CD14-positive monocyte (primary cell): Measurements from ENCODE around the gene SLC38A10. TPM values are rescaled to one million over a fixed set of nuclear protein-coding genes. Genes with fewer than 3 reads are reported as not detected.

Experiments
- DNase-seq, 3 donors: peaks; one replicate each; pipeline ENCODE4 v3.0.0-alpha.2; 2011 to 2022
- H2AFZ ChIP-seq: 2 replicates; pipeline ENCODE4 v1.6.0; 2012; ENCODE audit warnings: mild to moderate bottlenecking, low read depth, low read length, inconsistent platforms; ENCODE audit not compliant: insufficient read depth, poor library complexity, severe bottlenecking
- H3K27ac ChIP-seq, 2 donors: 1 replicate in 1 of 2; 2 replicates in 1 of 2; pipeline ENCODE4 v1.5.1; 2012 to 2013; ENCODE audit warnings: low read length in 2 of 2, control low read depth in 1 of 2, inconsistent platforms in 1 of 2, low read depth in 1 of 2, mild to moderate bottlenecking in 1 of 2
- H3K27me3 ChIP-seq, 2 donors: one replicate each; pipeline versions ENCODE4 v1.6.0 to v1.6.1; 2011 to 2013; ENCODE audit warnings: low read length in 2 of 2; ENCODE audit not compliant: control insufficient read depth in 2 of 2, insufficient read depth in 2 of 2
- H3K36me3 ChIP-seq, 2 donors: replicated peaks in 1 of 2; 1 replicate in 1 of 2; 2 replicates in 1 of 2; pipeline versions ENCODE4 v1.5.1 to v1.6.1; 2012 to 2013; ENCODE audit warnings: low read length in 2 of 2, control low read depth in 1 of 2, inconsistent platforms in 1 of 2, mild to moderate bottlenecking in 1 of 2; ENCODE audit not compliant: insufficient read depth in 2 of 2, control insufficient read depth in 1 of 2
- H3K4me1 ChIP-seq, 2 donors: 1 replicate in 1 of 2; 2 replicates in 1 of 2; pipeline versions ENCODE4 v1.5.1 to v1.6.1; 2012 to 2013; ENCODE audit warnings: low read length in 2 of 2, control low read depth in 1 of 2, inconsistent platforms in 1 of 2, mild to moderate bottlenecking in 1 of 2, moderate library complexity in 1 of 2; ENCODE audit not compliant: insufficient read depth in 2 of 2, control insufficient read depth in 1 of 2
- H3K4me2 ChIP-seq: replicated peaks from 2 replicates; pipeline ENCODE3; 2012; ENCODE audit warnings: low read length, moderate library complexity, mild to moderate bottlenecking; ENCODE audit not compliant: poor library complexity, severe bottlenecking; ENCODE audit errors: extremely low read depth
- H3K4me3 ChIP-seq, 3 experiments: fragments of 200-600 bp in 1 of 3; sonication (generic) in 1 of 3; replicated peaks in 1 of 3; 1 replicate in 2 of 3; 2 replicates in 1 of 3; pipeline ENCODE4 v1.5.1; 2011 to 2013; ENCODE audit warnings: low read length in 3 of 3, mild to moderate bottlenecking in 3 of 3, control low read depth in 2 of 3, low read depth in 2 of 3, inconsistent platforms in 1 of 3, moderate library complexity in 1 of 3
- H3K79me2 ChIP-seq: 2 replicates; pipeline ENCODE4 v1.6.0; 2012; ENCODE audit warnings: mild to moderate bottlenecking, control low read depth, inconsistent platforms, low read length, moderate library complexity; ENCODE audit not compliant: insufficient read depth
- H3K9ac ChIP-seq: 2 replicates; pipeline ENCODE4 v1.6.0; 2017; ENCODE audit warnings: low read length, mild to moderate bottlenecking; ENCODE audit not compliant: insufficient read depth, poor library complexity, severe bottlenecking
- H3K9me3 ChIP-seq, 2 donors: replicated peaks in 1 of 2; 1 replicate in 1 of 2; 2 replicates in 1 of 2; pipeline versions ENCODE4 v1.5.1 to v1.6.1; 2012 to 2013; ENCODE audit warnings: low read length in 2 of 2, control low read depth in 1 of 2; ENCODE audit not compliant: control insufficient read depth in 1 of 2, insufficient read depth in 1 of 2
- H4K20me1 ChIP-seq: 2 replicates; pipeline ENCODE4 v1.6.0; 2012; ENCODE audit warnings: mild to moderate bottlenecking, low read length, control low read depth, moderate library complexity; ENCODE audit not compliant: insufficient read depth
- H3K27ac Mint-ChIP-seq, 7 donors: one replicate each; pipeline ENCODE4 v1.8.0; 2020; ENCODE audit warnings: mild to moderate bottlenecking in 7 of 7, mixed read lengths in 7 of 7, moderate library complexity in 6 of 7, inconsistent platforms in 2 of 7
- H3K27me3 Mint-ChIP-seq, 3 donors: one replicate each; pipeline ENCODE4 v1.8.0; 2021 to 2022; ENCODE audit warnings: low read depth in 3 of 3, mild to moderate bottlenecking in 3 of 3, mixed read lengths in 3 of 3, moderate library complexity in 3 of 3, inconsistent platforms in 1 of 3
- H3K36me3 Mint-ChIP-seq, 2 donors: one replicate each; pipeline ENCODE4 v1.8.0; 2020; ENCODE audit warnings: mixed read lengths in 2 of 2, inconsistent platforms in 1 of 2, mild to moderate bottlenecking in 1 of 2
- H3K4me1 Mint-ChIP-seq: one replicate; pipeline ENCODE4 v1.8.0; 2020; ENCODE audit warnings: mild to moderate bottlenecking, mixed read lengths
- H3K4me3 Mint-ChIP-seq, 2 donors: one replicate each; pipeline ENCODE4 v1.8.0; 2020; ENCODE audit warnings: mild to moderate bottlenecking in 2 of 2, mixed read lengths in 2 of 2, moderate library complexity in 1 of 2
- H3K9me3 Mint-ChIP-seq, 7 donors: one replicate each; pipeline ENCODE4 v1.8.0; 2020 to 2022; ENCODE audit warnings: mixed read lengths in 7 of 7, mild to moderate bottlenecking in 6 of 7, moderate library complexity in 6 of 7, inconsistent platforms in 2 of 7
- WGBS: methylation state at CpG from one replicate; pipeline ENCODE4 v1.1.5; 2013; ENCODE audit warnings: missing lambda C conversion rate; ENCODE audit not compliant: insufficient coverage; 5-methylcytosine and 5-hydroxymethylcytosine counted together
- intact Hi-C, 2 donors: fragments of 100-400 bp; cut with micrococcal nuclease; formaldehyde crosslinking; loops; one replicate each; pipeline versions ENCODE4 v1.15.0 to v1.15.1; 2023
- polyA plus RNA-seq, 3 donors: library from polyadenylated mRNA; depleted of rRNA in 1 of 3; unstranded in 2 of 3; stranded (reverse) in 1 of 3; fragments of 300-500 nt in 2 of 3; fragments of >200 nt in 1 of 3; fragmentation: Illumina TruSeq in 2 of 3; gene quantifications; 1 replicate in 2 of 3; 2 replicates in 1 of 3; pipeline ENCODE4 v1.2.3, GENCODE V29; 2012 to 2021
- TF ChIP-seq, protein P1 (sequence below): fragments of 200-600 bp; IDR thresholded peaks from one replicate; pipeline ENCODE4 v1.8.0; 2022; ENCODE audit warnings: antibody characterized with exemption, mild to moderate bottlenecking

SLC38A10 gene
- polyA plus RNA-seq, 3 donors = 50.8 to 76.1 (median 68.4) TPM

DNA sequence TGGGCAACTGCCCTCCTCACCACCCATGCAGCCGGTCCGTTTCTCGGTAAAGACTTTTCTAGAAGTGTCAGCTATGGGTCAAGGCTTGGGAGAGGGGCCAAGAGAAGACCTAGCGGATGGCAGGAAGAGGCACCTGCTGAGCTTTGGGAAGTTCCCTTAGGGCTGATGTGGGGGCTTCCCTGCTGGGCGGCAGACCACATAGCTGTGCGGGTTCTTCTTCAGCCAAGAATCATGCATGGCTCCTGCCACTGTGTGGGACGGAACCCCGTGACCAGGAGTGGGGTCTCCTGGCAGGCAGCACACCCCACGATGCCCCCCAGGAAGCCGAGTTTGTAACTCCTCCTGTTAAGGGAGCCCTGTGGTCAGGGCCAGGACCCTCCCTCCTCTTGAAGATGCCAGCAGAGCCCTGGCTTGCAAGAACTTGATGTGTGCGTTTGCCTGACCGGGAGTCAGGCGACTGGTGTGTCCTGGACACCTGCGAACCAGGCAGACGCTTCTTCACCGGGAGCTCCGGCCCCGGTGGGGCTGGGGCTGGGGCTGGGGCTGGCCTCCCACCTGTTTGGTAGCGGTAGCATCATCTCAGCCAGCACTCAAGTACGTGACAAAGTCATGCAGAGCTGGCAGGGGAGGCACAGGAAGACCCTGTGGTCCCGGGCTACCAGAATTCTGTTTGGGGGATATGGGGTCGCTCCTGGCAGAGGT, 17.7 kb upstream of the SLC38A10 start:
- peaks cover 0 to 4% (median 3%) of the 10 kb centered on the region in 3 donors for H3K27me3 Mint-ChIP-seq
- H3K79me2 ChIP-seq = peaks cover 13% of the 10 kb centered on the region
- peaks cover 32% of the 10 kb centered on the region for H3K4me1 Mint-ChIP-seq
- no peaks in the 10 kb centered on the region for H4K20me1 ChIP-seq
- H3K9me3 ChIP-seq = no peaks in the 10 kb centered on the region
- H3K27ac Mint-ChIP-seq = no peak overlapping the region
- no peaks in the 10 kb centered on the region for H3K36me3 Mint-ChIP-seq
- TF ChIP-seq, protein P1, sequence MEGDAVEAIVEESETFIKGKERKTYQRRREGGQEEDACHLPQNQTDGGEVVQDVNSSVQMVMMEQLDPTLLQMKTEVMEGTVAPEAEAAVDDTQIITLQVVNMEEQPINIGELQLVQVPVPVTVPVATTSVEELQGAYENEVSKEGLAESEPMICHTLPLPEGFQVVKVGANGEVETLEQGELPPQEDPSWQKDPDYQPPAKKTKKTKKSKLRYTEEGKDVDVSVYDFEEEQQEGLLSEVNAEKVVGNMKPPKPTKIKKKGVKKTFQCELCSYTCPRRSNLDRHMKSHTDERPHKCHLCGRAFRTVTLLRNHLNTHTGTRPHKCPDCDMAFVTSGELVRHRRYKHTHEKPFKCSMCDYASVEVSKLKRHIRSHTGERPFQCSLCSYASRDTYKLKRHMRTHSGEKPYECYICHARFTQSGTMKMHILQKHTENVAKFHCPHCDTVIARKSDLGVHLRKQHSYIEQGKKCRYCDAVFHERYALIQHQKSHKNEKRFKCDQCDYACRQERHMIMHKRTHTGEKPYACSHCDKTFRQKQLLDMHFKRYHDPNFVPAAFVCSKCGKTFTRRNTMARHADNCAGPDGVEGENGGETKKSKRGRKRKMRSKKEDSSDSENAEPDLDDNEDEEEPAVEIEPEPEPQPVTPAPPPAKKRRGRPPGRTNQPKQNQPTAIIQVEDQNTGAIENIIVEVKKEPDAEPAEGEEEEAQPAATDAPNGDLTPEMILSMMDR = no peak
- WGBS = 86% methylated on average over 20 of the region's 22 CpGs
- no peaks in the 10 kb centered on the region for H3K36me3 ChIP-seq
- H3K4me3 ChIP-seq = no peak overlapping the region
- no peak for DNase-seq
- intact Hi-C loops = no loop called here
- H3K4me2 ChIP-seq = no peak overlapping the region
- H3K4me1 ChIP-seq = peaks cover 33 to 38% of the 10 kb centered on the region in 2 donors
- no peaks in the 10 kb centered on the region for H3K27me3 ChIP-seq
- H2AFZ ChIP-seq = no peak overlapping the region
- H3K27ac ChIP-seq = no peak overlapping the region
- H3K9ac ChIP-seq = no peak overlapping the region
- H3K4me3 Mint-ChIP-seq = no peak overlapping the region
- peaks cover 0 to 2% (median under 1%) of the 10 kb centered on the region in 7 donors for H3K9me3 Mint-ChIP-seq

- TF ChIP-seq, protein P1 = no peak
- Histone ChIP-seq H3K4me2 (no peak overlapping the region), H3K27ac (no peak overlapping the region), H3K36me3 (no peaks in the 10 kb centered on the region), H3K9ac (no peak overlapping the region), H3K4me3 (no peak overlapping the region), H2AFZ (no peak overlapping the region), H3K4me1 (peaks cover 38 to 44% of the 10 kb centered on the region in 2 donors), H3K27me3 (no peaks in the 10 kb centered on the region), H3K9me3 (no peaks in the 10 kb centered on the region), H4K20me1 (no peaks in the 10 kb centered on the region), H3K79me2 (peaks cover 17% of the 10 kb centered on the region)
- Mint-ChIP-seq H3K9me3 (peaks cover 0 to 5% (median 1%) of the 10 kb centered on the region in 7 donors), H3K27ac (no peak overlapping the region), H3K4me1 (peaks cover 36% of the 10 kb centered on the region), H3K36me3 (no peaks in the 10 kb centered on the region), H3K4me3 (no peak overlapping the region), H3K27me3 (peaks cover 0 to 4% (median 3%) of the 10 kb centered on the region in 3 donors)
- intact Hi-C loops = no loop called here
- 90% methylated on average over 5 of the region's 14 CpGs for WGBS
- no peak for DNase-seq
Measured at GRCh38 chr17:81311946-81312345, 16.8 kb upstream of the SLC38A10 start.
